ENCODE data around the gene AKTIP.

The AKTIP gene

GRCh38 chr16:53504665-53505064, 1.7 kb upstream of the AKTIP start:
- H3K4me2 ChIP-seq (ENCODE audit: low read length): peak overlapping the region; percentile 94
- H3K4me3 ChIP-seq (ENCODE audit: low read length): peak overlapping the region; percentile 86
- no peak overlapping the region for H3K27ac ChIP-seq (ENCODE audit: low read depth, low read length)
- peaks cover 23% of the 10 kb centered on the region for H3K79me2 ChIP-seq (ENCODE audit: control insufficient read depth, low read length)
- H3K9me3 ChIP-seq (ENCODE audit: control insufficient read depth, insufficient read depth, low read length): no peaks in the 10 kb centered on the region
- TF ChIP-seq CTCF (IDR thresholded peaks at IDR 0.05; ENCODE audit: low read depth, low read length, poor library complexity, severe bottlenecking): no peak
- no peak for TF ChIP-seq EZH2phosphoT487 (IDR thresholded peaks at IDR 0.05; ENCODE audit: borderline replicate concordance, low read length)
- peaks cover 22% of the 10 kb centered on the region for H3K4me1 ChIP-seq (ENCODE audit: control insufficient read depth, low read length)
- H3K36me3 ChIP-seq (ENCODE audit: control insufficient read depth, low read length): no peaks in the 10 kb centered on the region
- H3K27me3 ChIP-seq (ENCODE audit: control insufficient read depth, low read length): 0 out of 2 replicates have a peak, but pooled peaks cover 3% of the 10 kb centered on the region
- H3K9me2 ChIP-seq (replicated peaks; ENCODE audit: control insufficient read depth, low read length): no peaks in the 10 kb centered on the region
- H3F3A ChIP-seq (ENCODE audit: control insufficient read depth, insufficient read depth): 0 out of 2 replicates have a peak, but pooled peaks cover 2% of the 10 kb centered on the region
- H4K20me1 ChIP-seq (ENCODE audit: control insufficient read depth, insufficient read depth, low read depth, low read length): no peaks in the 10 kb centered on the region; the same call in 1 of the 2 replicates

GRCh38 chr16:53503991-53504663, 1.1 kb upstream of the AKTIP start:
- Histone ChIP-seq H3K36me3 (ENCODE audit: control insufficient read depth, low read length) (no peaks in the 10 kb centered on the region), H3K79me2 (ENCODE audit: control insufficient read depth, low read length) (peaks cover 23% of the 10 kb centered on the region), H4K20me1 (ENCODE audit: control insufficient read depth, insufficient read depth, low read depth, low read length) (no peaks in the 10 kb centered on the region; the same call in 1 of the 2 replicates), H3K9me3 (ENCODE audit: control insufficient read depth, insufficient read depth, low read length) (no peaks in the 10 kb centered on the region), H3K4me1 (ENCODE audit: control insufficient read depth, low read length) (peaks cover 22% of the 10 kb centered on the region), H3K4me2 (ENCODE audit: low read length) (peak overlapping the region; percentile 94), H3K4me3 (ENCODE audit: low read length) (peak overlapping the region; percentile 86), H3K27ac (ENCODE audit: low read depth, low read length) (no peak overlapping the region), H3K9me2 (replicated peaks; ENCODE audit: control insufficient read depth, low read length) (no peaks in the 10 kb centered on the region), H3F3A (ENCODE audit: control insufficient read depth, insufficient read depth) (0 out of 2 replicates have a peak, but pooled peaks cover 2% of the 10 kb centered on the region), H3K27me3 (ENCODE audit: control insufficient read depth, low read length) (0 out of 2 replicates have a peak, but pooled peaks cover 3% of the 10 kb centered on the region)
- no peak for TF ChIP-seq CTCF (IDR thresholded peaks at IDR 0.05; ENCODE audit: low read depth, low read length, poor library complexity, severe bottlenecking)
- no peak for TF ChIP-seq EZH2phosphoT487 (IDR thresholded peaks at IDR 0.05; ENCODE audit: borderline replicate concordance, low read length)

- Histone ChIP-seq H3K9me2 (replicated peaks; ENCODE audit: control insufficient read depth, low read length) (no peaks in the 10 kb centered on the region), H3K79me2 (ENCODE audit: control insufficient read depth, low read length) (peaks cover 23% of the 10 kb centered on the region), H3K9me3 (ENCODE audit: control insufficient read depth, insufficient read depth, low read length) (no peaks in the 10 kb centered on the region), H3K4me1 (ENCODE audit: control insufficient read depth, low read length) (peaks cover 22% of the 10 kb centered on the region), H3K4me2 (ENCODE audit: low read length) (peak overlapping the region; percentile 94), H3K36me3 (ENCODE audit: control insufficient read depth, low read length) (no peaks in the 10 kb centered on the region), H3K27ac (ENCODE audit: low read depth, low read length) (peak overlapping the region; percentile 32; the same call in 1 of the 2 replicates), H3K27me3 (ENCODE audit: control insufficient read depth, low read length) (0 out of 2 replicates have a peak, but pooled peaks cover 3% of the 10 kb centered on the region), H3F3A (ENCODE audit: control insufficient read depth, insufficient read depth) (0 out of 2 replicates have a peak, but pooled peaks cover 2% of the 10 kb centered on the region), H4K20me1 (ENCODE audit: control insufficient read depth, insufficient read depth, low read depth, low read length) (no peaks in the 10 kb centered on the region; the same call in 1 of the 2 replicates), H3K4me3 (ENCODE audit: low read length) (peak overlapping the region; percentile 86)
- TF ChIP-seq EZH2phosphoT487 (IDR thresholded peaks at IDR 0.05; ENCODE audit: borderline replicate concordance, low read length): no peak
- no peak for TF ChIP-seq CTCF (IDR thresholded peaks at IDR 0.05; ENCODE audit: low read depth, low read length, poor library complexity, severe bottlenecking)
These were observed 388 bp upstream of the AKTIP start for GRCh38 chr16:53503270-53503923.

All from DOHH2 (cell line).